IMR-90 (cell line): Measurements from ENCODE around the gene SDK1. TPM values are rescaled to one million over a fixed set of nuclear protein-coding genes. Genes with fewer than 3 reads are reported as not detected.

Experiments used
- ATAC-seq: fragments of 200-7000 bp; cut with Tn5 transposase; 2 replicates; pipeline ENCODE4 v1.9.1; 2020; ENCODE audit warnings: low read depth, mild to moderate bottlenecking, moderate library complexity
- BruUV-seq: library from RNA; stranded (reverse); fragments of 400-500 nt; replicated peaks from 2 replicates; lab custom pipeline; 2021; lab: Mats Ljungman, UMichigan
- CTCF ChIA-PET: fragments of 300-600 bp; formaldehyde crosslinking; extraction: SDS; loops from one replicate; lab custom pipeline; 2021; ENCODE audit warnings: antibody characterized with exemption; lab: Yijun Ruan, JAX
- POLR2A ChIA-PET: fragments of 300-600 bp; sonication (Branson Sonifier 250); formaldehyde crosslinking; loops from one replicate; lab custom pipeline; 2022; ENCODE audit warnings: antibody characterized with exemption; ENCODE audit not compliant: unreplicated experiment; lab: Charles Lee
- DNase-seq: peaks from one replicate; pipeline ENCODE4 v3.0.0; 2013
- H2AFZ ChIP-seq: replicated peaks from 2 replicates; pipeline ENCODE3; 2013; ENCODE audit warnings: low read length, mild to moderate bottlenecking; ENCODE audit not compliant: poor library complexity
- H2AK5ac ChIP-seq: 2 replicates; pipeline ENCODE4 v1.6.1; 2013; ENCODE audit warnings: low read depth, low read length, inconsistent platforms
- H2AK9ac ChIP-seq: replicated peaks from 2 replicates; pipeline ENCODE3; 2013; ENCODE audit warnings: mild to moderate bottlenecking, low read depth, low read length, moderate library complexity; ENCODE audit not compliant: poor library complexity
- H2BK120ac ChIP-seq: 2 replicates; pipeline ENCODE4 v1.6.1; 2013; ENCODE audit warnings: low read depth, low read length, inconsistent platforms
- H2BK15ac ChIP-seq: 3 replicates; pipeline ENCODE4 v1.6.1; 2013; ENCODE audit warnings: low read depth, low read length, inconsistent platforms
- H2BK20ac ChIP-seq: 2 replicates; pipeline ENCODE4 v1.6.1; 2013; ENCODE audit warnings: low read depth, mild to moderate bottlenecking, inconsistent platforms, low read length, moderate library complexity
- H2BK5ac ChIP-seq: 2 replicates; pipeline ENCODE4 v1.6.1; 2013; ENCODE audit warnings: mild to moderate bottlenecking, low read depth, low read length, inconsistent platforms; ENCODE audit not compliant: poor library complexity, severe bottlenecking
- H3K14ac ChIP-seq: replicated peaks from 2 replicates; pipeline ENCODE4 v1.6.1; 2013; ENCODE audit warnings: low read depth, low read length, inconsistent platforms
- H3K18ac ChIP-seq: 2 replicates; pipeline ENCODE4 v1.6.1; 2013; ENCODE audit warnings: low read depth, low read length, control low read depth
- H3K23ac ChIP-seq: 2 replicates; pipeline ENCODE4 v1.6.1; 2013; ENCODE audit warnings: low read depth, low read length, inconsistent platforms
- H3K27ac ChIP-seq: 2 replicates; pipeline ENCODE4 v1.5.1; 2013; ENCODE audit warnings: mild to moderate bottlenecking, control low read depth, low read length; ENCODE audit not compliant: insufficient read depth
- H3K27me3 ChIP-seq: 2 replicates; pipeline ENCODE4 v1.6.1; 2013; ENCODE audit warnings: low read length; ENCODE audit not compliant: control insufficient read depth, insufficient read depth
- H3K36me3 ChIP-seq: 2 replicates; pipeline ENCODE4 v1.6.1; 2013; ENCODE audit warnings: low read length, mixed read lengths; ENCODE audit not compliant: control insufficient read depth, insufficient read depth
- H3K4ac ChIP-seq: 2 replicates; pipeline ENCODE4 v1.6.1; 2013; ENCODE audit warnings: low read depth, low read length, inconsistent platforms
- H3K4me1 ChIP-seq: 2 replicates; pipeline ENCODE4 v1.6.1; 2013; ENCODE audit warnings: low read length, mixed read lengths; ENCODE audit not compliant: control insufficient read depth, insufficient read depth
- H3K4me2 ChIP-seq: 2 replicates; pipeline ENCODE4 v1.6.1; 2013; ENCODE audit warnings: low read depth, mild to moderate bottlenecking, control low read depth, low read length, moderate library complexity
- H3K4me3 ChIP-seq: 2 replicates; pipeline ENCODE4 v1.5.1; 2013; ENCODE audit warnings: low read depth, mild to moderate bottlenecking, control low read depth, low read length, moderate library complexity; ENCODE audit not compliant: insufficient read depth
- H3K56ac ChIP-seq: 2 replicates; pipeline ENCODE4 v1.6.1; 2013; ENCODE audit warnings: low read length, inconsistent platforms; ENCODE audit not compliant: insufficient read depth; ENCODE audit errors: extremely low read depth
- H3K79me1 ChIP-seq, 2 experiments: 2 replicates each; pipeline ENCODE4 v1.6.1; 2013; ENCODE audit warnings: low read length in 2 of 2, inconsistent platforms in 1 of 2, low read depth in 1 of 2
- H3K9ac ChIP-seq: 2 replicates; pipeline ENCODE4 v1.6.1; 2013; ENCODE audit warnings: low read depth, low read length, control low read depth
- H3K9me1 ChIP-seq: 2 replicates; pipeline ENCODE4 v1.6.1; 2013; ENCODE audit warnings: low read length, inconsistent platforms; ENCODE audit not compliant: insufficient read depth
- H3K9me3 ChIP-seq: 2 replicates; pipeline ENCODE4 v1.6.1; 2013; ENCODE audit warnings: low read length; ENCODE audit not compliant: control insufficient read depth, insufficient read depth
- H4K20me1 ChIP-seq: 2 replicates; pipeline ENCODE4 v1.6.1; 2013; ENCODE audit warnings: low read length, inconsistent platforms; ENCODE audit not compliant: insufficient read depth
- H4K5ac ChIP-seq: 2 replicates; pipeline ENCODE4 v1.6.1; 2013; ENCODE audit warnings: mild to moderate bottlenecking, low read depth, low read length, control low read depth
- H4K8ac ChIP-seq, 2 experiments: 2 replicates each; pipeline ENCODE4 v1.6.1; 2013; ENCODE audit warnings: low read depth in 2 of 2, low read length in 2 of 2, control low read depth in 1 of 2, inconsistent platforms in 1 of 2
- H4K91ac ChIP-seq: 2 replicates; pipeline ENCODE4 v1.6.1; 2013; ENCODE audit warnings: low read depth, low read length, inconsistent platforms; ENCODE audit not compliant: insufficient read depth
- BHLHE40 ChIP-seq: fragments of 150-350 bp; IDR thresholded peaks from 2 replicates; pipeline ENCODE4 v1.6.1; 2016; ENCODE audit warnings: mild to moderate bottlenecking, low read depth, low read length
- CEBPB ChIP-seq: IDR thresholded peaks from 2 replicates; pipeline ENCODE4 v1.6.1; 2012; ENCODE audit warnings: low read depth, low read length, improper control_type of control experiment
- CHD1 ChIP-seq: IDR thresholded peaks from 2 replicates; pipeline ENCODE4 v1.6.1; 2012; ENCODE audit warnings: low read depth, low read length, improper control_type of control experiment
- FOS ChIP-seq: fragments of 150-350 bp; IDR thresholded peaks from 2 replicates; pipeline ENCODE4 v1.6.1; 2016; ENCODE audit warnings: low read depth, low read length
- MAFK ChIP-seq: IDR thresholded peaks from 2 replicates; pipeline ENCODE4 v1.6.1; 2012; ENCODE audit warnings: low read depth, low read length, improper control_type of control experiment
- MAZ ChIP-seq: IDR thresholded peaks from 2 replicates; pipeline ENCODE4 v1.6.1; 2012; ENCODE audit warnings: low read depth, mild to moderate bottlenecking, low read length, improper control_type of control experiment, moderate library complexity, borderline replicate concordance
- MXI1 ChIP-seq: IDR thresholded peaks from 2 replicates; pipeline ENCODE4 v1.6.1; 2012; ENCODE audit warnings: low read depth, mild to moderate bottlenecking, low read length, moderate library complexity, borderline replicate concordance
- NFE2L2 ChIP-seq: fragments of 150-350 bp; IDR thresholded peaks from 2 replicates; pipeline ENCODE4 v1.6.1; 2016; ENCODE audit warnings: low read depth, mild to moderate bottlenecking, low read length
- POLR2A ChIP-seq: IDR thresholded peaks from 2 replicates; pipeline ENCODE4 v1.6.1; 2012; ENCODE audit warnings: mild to moderate bottlenecking, low read depth, low read length
- RAD21 ChIP-seq: IDR thresholded peaks from 2 replicates; pipeline ENCODE4 v1.6.1; 2012; ENCODE audit warnings: low read length, improper control_type of control experiment
- RCOR1 ChIP-seq: IDR thresholded peaks from 2 replicates; pipeline ENCODE4 v1.6.1; 2012; ENCODE audit warnings: mild to moderate bottlenecking, low read length, improper control_type of control experiment; ENCODE audit not compliant: insufficient replicate concordance
- RFX5 ChIP-seq: IDR thresholded peaks from 2 replicates; pipeline ENCODE4 v1.8.0; 2012; ENCODE audit warnings: low read depth, mild to moderate bottlenecking, low read length, moderate library complexity
- SMC3 ChIP-seq: fragments of 150-350 bp; IDR thresholded peaks from 2 replicates; pipeline ENCODE4 v1.6.1; 2016; ENCODE audit warnings: low read depth, mild to moderate bottlenecking, antibody characterized with exemption, low read length, moderate library complexity
- WGBS, 2 experiments: methylation state at CpG; one replicate each; pipeline versions ENCODE4 v1.1.5 to v1.1.7; 2013; ENCODE audit warnings: missing lambda C conversion rate in 2 of 2; ENCODE audit not compliant: insufficient read length in 1 of 2; ENCODE audit errors: extremely low coverage in 2 of 2; 5-methylcytosine and 5-hydroxymethylcytosine counted together
- dilution Hi-C: fragments of 300-500 bp; cut with HindIII; formaldehyde crosslinking; loops from one replicate; pipeline ENCODE4 v1.14.3; 2018; ENCODE audit warnings: low sequenced_read_pairs; ENCODE audit not compliant: unreplicated experiment
- in situ Hi-C: fragments of 300-500 bp; cut with MboI; formaldehyde crosslinking; loops from 3 replicates; pipeline ENCODE4 v1.14.3; 2019; ENCODE audit warnings: low sequenced_read_pairs, inconsistent platforms, mixed read lengths
- intact Hi-C: fragments of 100-400 bp; cut with micrococcal nuclease; formaldehyde crosslinking; loops from 2 replicates; pipeline ENCODE4 v1.10.0; 2022
- polyA plus RNA-seq, 3 experiments: library from polyadenylated mRNA; depleted of rRNA; stranded (reverse); fragments of >200 nt; gene quantifications; 2 replicates each; pipeline ENCODE4 v1.2.3, GENCODE V29; 2012; ENCODE audit warnings: low replicate concordance in 1 of 3
- total RNA-seq: library from RNA; depleted of rRNA; stranded (reverse); fragments of >200 nt; gene quantifications from 2 replicates; pipeline ENCODE4 v1.2.3, GENCODE V29; 2012
- TF ChIP-seq, protein P1 (sequence below): fragments of 150-350 bp; IDR thresholded peaks from 2 replicates; pipeline ENCODE4 v1.6.1; 2016; ENCODE audit warnings: low read depth, mild to moderate bottlenecking, low read length, moderate library complexity, borderline replicate concordance
- TF ChIP-seq, protein P2 (sequence below): conservative IDR thresholded peaks from 2 replicates; pipeline ENCODE4 v1.5.1; 2012; ENCODE audit warnings: mild to moderate bottlenecking, low read depth, low read length, improper control_type of control experiment
- TF ChIP-seq, protein P3 (sequence below): fragments of 150-350 bp; IDR thresholded peaks from 2 replicates; pipeline ENCODE4 v1.6.1; 2017; ENCODE audit warnings: mild to moderate bottlenecking, antibody characterized with exemption, low read length, low read depth

Gene SDK1
- total and polyA plus RNA-seq, 2 of the 4 experiments (the other 2 are of a cell fraction) = 1.5 to 1.6 TPM

DNA sequence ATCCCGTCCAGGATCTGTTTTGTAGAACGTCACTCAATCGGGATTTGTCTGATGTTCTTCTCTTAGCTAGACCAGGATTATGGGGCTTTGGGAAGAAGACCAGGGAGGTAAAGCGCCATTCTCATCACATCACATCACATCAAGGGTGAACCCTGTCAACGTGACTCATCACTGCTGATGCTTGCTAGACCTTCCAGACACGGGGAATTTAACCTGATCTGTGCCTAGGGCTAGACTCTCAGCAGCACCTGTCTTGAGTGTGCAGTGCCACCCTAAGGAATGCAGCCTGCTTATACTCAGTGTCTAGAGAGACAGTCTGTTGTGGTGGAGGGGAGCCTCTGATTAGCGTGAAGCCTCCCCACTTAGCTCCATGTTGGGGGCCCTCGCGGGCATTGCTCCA, 702.5 kb downstream of the SDK1 start:
- Histone ChIP-seq H4K91ac (no peak overlapping the region), H3K36me3 (no peaks in the 10 kb centered on the region), H3K4me3 (no peak overlapping the region), H2BK15ac (no peak overlapping the region), H3K9ac (no peak overlapping the region), H2BK20ac (no peak overlapping the region), H2BK120ac (no peak overlapping the region), H2AK9ac (no peak overlapping the region), H3K4me1 (peaks cover 5% of the 10 kb centered on the region; the same call in 1 of the 2 replicates), H2AFZ (no peak overlapping the region), H3K27me3 (no peaks in the 10 kb centered on the region; the same call in 1 of the 2 replicates), H3K4me2 (no peak overlapping the region), H2AK5ac (no peak overlapping the region), H4K8ac (no peak overlapping the region), H2BK5ac (no peak overlapping the region), H3K23ac (no peak overlapping the region), H4K20me1 (no peaks in the 10 kb centered on the region), H3K14ac (no peak overlapping the region), H3K18ac (no peak overlapping the region), H4K5ac (no peak overlapping the region), H3K27ac (no peak overlapping the region), H3K9me3 (peaks cover 4% of the 10 kb centered on the region; the same call in 1 of the 2 replicates), H3K56ac (no peak overlapping the region), H3K79me1 (no peaks in the 10 kb centered on the region), H3K4ac (no peak overlapping the region), H3K9me1 (no peaks in the 10 kb centered on the region)
- BruUV-seq = no TSS peak
- dilution Hi-C loops = no loop called here
- ATAC-seq = no peak
- in situ Hi-C loops = no loop called here
- no CpG with 5 or more reads among the region's 9 CpGs for WGBS, 2 experiments
- DNase-seq = no peak
- ChIA-PET POLR2A (no interaction called here), CTCF (no interaction called here)
- no peak for TF ChIP-seq NFE2L2
- TF ChIP-seq RCOR1 = no peak
- TF ChIP-seq CEBPB = no peak
- TF ChIP-seq SMC3 = no peak
- no peak for TF ChIP-seq MAZ
- TF ChIP-seq, protein P1, sequence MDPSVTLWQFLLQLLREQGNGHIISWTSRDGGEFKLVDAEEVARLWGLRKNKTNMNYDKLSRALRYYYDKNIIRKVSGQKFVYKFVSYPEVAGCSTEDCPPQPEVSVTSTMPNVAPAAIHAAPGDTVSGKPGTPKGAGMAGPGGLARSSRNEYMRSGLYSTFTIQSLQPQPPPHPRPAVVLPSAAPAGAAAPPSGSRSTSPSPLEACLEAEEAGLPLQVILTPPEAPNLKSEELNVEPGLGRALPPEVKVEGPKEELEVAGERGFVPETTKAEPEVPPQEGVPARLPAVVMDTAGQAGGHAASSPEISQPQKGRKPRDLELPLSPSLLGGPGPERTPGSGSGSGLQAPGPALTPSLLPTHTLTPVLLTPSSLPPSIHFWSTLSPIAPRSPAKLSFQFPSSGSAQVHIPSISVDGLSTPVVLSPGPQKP = no peak
- TF ChIP-seq, protein P2, sequence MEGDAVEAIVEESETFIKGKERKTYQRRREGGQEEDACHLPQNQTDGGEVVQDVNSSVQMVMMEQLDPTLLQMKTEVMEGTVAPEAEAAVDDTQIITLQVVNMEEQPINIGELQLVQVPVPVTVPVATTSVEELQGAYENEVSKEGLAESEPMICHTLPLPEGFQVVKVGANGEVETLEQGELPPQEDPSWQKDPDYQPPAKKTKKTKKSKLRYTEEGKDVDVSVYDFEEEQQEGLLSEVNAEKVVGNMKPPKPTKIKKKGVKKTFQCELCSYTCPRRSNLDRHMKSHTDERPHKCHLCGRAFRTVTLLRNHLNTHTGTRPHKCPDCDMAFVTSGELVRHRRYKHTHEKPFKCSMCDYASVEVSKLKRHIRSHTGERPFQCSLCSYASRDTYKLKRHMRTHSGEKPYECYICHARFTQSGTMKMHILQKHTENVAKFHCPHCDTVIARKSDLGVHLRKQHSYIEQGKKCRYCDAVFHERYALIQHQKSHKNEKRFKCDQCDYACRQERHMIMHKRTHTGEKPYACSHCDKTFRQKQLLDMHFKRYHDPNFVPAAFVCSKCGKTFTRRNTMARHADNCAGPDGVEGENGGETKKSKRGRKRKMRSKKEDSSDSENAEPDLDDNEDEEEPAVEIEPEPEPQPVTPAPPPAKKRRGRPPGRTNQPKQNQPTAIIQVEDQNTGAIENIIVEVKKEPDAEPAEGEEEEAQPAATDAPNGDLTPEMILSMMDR = no peak
- TF ChIP-seq CHD1 = no peak
- TF ChIP-seq POLR2A = no peak
- no peak for TF ChIP-seq BHLHE40
- TF ChIP-seq MAFK = no peak
- no peak for TF ChIP-seq RFX5
- TF ChIP-seq FOS = no peak
- no peak for TF ChIP-seq RAD21
- TF ChIP-seq MXI1 = no peak
- TF ChIP-seq, protein P3, sequence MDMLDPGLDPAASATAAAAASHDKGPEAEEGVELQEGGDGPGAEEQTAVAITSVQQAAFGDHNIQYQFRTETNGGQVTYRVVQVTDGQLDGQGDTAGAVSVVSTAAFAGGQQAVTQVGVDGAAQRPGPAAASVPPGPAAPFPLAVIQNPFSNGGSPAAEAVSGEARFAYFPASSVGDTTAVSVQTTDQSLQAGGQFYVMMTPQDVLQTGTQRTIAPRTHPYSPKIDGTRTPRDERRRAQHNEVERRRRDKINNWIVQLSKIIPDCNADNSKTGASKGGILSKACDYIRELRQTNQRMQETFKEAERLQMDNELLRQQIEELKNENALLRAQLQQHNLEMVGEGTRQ = no peak
- intact Hi-C loops = no loop called here
